HK-2 (cell line): Measurements from ENCODE around the gene PDLIM7.

Experiments used
- DNase-seq: peaks from one replicate; pipeline ENCODE4 v3.0.0-alpha.2; 2018; ENCODE audit not compliant: unreplicated experiment

PDLIM7 gene

GRCh38 chr5:177444106-177445051 lies 53.0 kb downstream of the PDLIM7 start:
- no peak for DNase-seq

- no peak for DNase-seq
Measured at GRCh38 chr5:177443144-177443983, 54.0 kb downstream of the PDLIM7 start.

GRCh38 chr5:177442066-177442826 lies 55.2 kb downstream of the PDLIM7 start:
- DNase-seq = no peak

GRCh38 chr5:177440990-177441780 lies 56.2 kb downstream of the PDLIM7 start:
- no peak for DNase-seq

- DNase-seq = no peak
Measured at GRCh38 chr5:177440211-177440989, 57.0 kb downstream of the PDLIM7 start.

GRCh38 chr5:177439518-177440053 lies 57.8 kb downstream of the PDLIM7 start:
- no peak for DNase-seq

- no peak for DNase-seq
Measured at GRCh38 chr5:177438468-177438867, 58.9 kb downstream of the PDLIM7 start.

- DNase-seq = peak; percentile 1
Measured at GRCh38 chr5:177437623-177438022, 59.8 kb downstream of the PDLIM7 start.

- DNase-seq = no peak
Measured at GRCh38 chr5:177435847-177436536, 61.4 kb downstream of the PDLIM7 start.

GRCh38 chr5:177434942-177435738 lies 62.3 kb downstream of the PDLIM7 start:
- peak; percentile 1 for DNase-seq

GRCh38 chr5:177434437-177434836 lies 63.0 kb downstream of the PDLIM7 start:
- peak; percentile 49 for DNase-seq

GRCh38 chr5:177433658-177434217 lies 63.7 kb downstream of the PDLIM7 start:
- no peak for DNase-seq
